ENCODE results near the gene BDNF. TPM values are rescaled to one million over a fixed set of nuclear protein-coding genes. Genes with fewer than 3 reads are reported as not detected.

BDNF gene
- total and polyA plus RNA-seq, 2 of the 8 experiments (the other 6 are each of a cell fraction or from before 2014, with no cell fraction given): 2.4 to 5.4 TPM

DNA sequence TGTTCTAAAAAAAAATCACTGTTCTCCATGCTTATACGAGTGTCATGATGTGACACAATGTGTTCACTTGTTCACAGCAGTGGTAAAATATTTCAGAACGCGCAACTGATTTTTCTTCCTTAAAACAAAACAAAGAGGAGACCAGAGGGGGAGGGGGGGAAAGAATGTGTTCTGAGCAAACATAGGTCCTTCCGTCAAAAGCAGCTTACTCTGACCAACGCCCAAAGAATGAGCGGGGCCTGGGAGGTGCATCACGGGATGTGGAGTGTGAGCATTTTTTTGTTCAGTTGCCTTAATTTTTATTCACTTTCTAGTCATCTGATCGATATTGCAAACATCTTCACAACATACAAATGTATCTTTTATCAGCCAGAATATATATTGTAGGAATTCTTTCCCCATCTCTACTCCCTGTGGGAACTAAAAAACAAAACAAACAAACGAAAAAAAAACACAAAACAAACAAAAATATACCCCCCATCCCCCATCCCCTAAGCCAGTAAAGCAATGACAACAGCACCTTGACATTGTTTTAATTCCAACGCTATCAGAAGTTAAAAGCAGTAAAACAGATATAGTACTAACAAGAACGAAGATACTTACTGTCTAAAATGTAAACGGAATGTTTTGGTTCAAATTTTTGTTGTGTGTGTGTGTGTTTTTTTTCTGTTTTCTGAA, 43.3 kb downstream of the BDNF start (continued):
- TF ChIP-seq, protein P1, sequence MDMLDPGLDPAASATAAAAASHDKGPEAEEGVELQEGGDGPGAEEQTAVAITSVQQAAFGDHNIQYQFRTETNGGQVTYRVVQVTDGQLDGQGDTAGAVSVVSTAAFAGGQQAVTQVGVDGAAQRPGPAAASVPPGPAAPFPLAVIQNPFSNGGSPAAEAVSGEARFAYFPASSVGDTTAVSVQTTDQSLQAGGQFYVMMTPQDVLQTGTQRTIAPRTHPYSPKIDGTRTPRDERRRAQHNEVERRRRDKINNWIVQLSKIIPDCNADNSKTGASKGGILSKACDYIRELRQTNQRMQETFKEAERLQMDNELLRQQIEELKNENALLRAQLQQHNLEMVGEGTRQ (IDR thresholded peaks at IDR 0.05; ENCODE audit: low read length): no peak
- TF ChIP-seq CHD2 (IDR thresholded peaks at IDR 0.05; ENCODE audit: low read length): no peak
- no peak for TF ChIP-seq RNF2 (IDR thresholded peaks at IDR 0.05; ENCODE audit: borderline replicate concordance, low read depth, low read length, missing control alignments, poor library complexity, severe bottlenecking)
- TF ChIP-seq, protein P2, sequence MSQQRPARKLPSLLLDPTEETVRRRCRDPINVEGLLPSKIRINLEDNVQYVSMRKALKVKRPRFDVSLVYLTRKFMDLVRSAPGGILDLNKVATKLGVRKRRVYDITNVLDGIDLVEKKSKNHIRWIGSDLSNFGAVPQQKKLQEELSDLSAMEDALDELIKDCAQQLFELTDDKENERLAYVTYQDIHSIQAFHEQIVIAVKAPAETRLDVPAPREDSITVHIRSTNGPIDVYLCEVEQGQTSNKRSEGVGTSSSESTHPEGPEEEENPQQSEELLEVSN (IDR thresholded peaks at IDR 0.05): no peak
- TF ChIP-seq EZH2 (IDR thresholded peaks at IDR 0.05; ENCODE audit: low read depth, low read length, severe bottlenecking): no peak
